ENCODE results near the gene MAPK9.

DNA sequence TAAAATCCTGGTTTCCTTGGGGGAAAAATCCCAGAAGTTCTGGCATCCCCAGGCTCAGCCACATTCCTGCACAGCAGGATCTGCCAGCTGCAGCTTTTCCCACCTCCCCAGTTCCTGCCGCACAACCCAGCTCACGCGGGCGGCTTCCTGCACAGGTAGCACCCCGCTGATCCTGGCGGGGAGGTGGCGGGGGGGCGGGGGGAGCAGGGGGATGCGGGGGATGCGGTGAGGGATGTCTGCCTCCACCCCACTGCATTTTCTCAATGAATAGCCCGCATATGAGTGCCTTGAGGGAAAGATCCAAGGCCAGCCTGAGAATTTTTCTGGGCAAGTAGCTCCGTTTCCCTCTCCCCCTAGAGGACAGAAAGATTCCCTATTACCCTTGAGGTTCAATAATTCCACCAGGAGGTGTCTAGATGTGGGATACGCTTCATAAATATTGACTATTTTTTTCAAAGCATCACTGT is 40.2 kb upstream of the MAPK9 start:
- TF ChIP-seq, protein P1, sequence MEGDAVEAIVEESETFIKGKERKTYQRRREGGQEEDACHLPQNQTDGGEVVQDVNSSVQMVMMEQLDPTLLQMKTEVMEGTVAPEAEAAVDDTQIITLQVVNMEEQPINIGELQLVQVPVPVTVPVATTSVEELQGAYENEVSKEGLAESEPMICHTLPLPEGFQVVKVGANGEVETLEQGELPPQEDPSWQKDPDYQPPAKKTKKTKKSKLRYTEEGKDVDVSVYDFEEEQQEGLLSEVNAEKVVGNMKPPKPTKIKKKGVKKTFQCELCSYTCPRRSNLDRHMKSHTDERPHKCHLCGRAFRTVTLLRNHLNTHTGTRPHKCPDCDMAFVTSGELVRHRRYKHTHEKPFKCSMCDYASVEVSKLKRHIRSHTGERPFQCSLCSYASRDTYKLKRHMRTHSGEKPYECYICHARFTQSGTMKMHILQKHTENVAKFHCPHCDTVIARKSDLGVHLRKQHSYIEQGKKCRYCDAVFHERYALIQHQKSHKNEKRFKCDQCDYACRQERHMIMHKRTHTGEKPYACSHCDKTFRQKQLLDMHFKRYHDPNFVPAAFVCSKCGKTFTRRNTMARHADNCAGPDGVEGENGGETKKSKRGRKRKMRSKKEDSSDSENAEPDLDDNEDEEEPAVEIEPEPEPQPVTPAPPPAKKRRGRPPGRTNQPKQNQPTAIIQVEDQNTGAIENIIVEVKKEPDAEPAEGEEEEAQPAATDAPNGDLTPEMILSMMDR (conservative IDR thresholded peaks at IDR 0.05) = no peak
- no peak for TF ChIP-seq ZFX (IDR thresholded peaks at IDR 0.05)
